Activated effector memory CD4-positive, alpha-beta T cell treated with anti-CD3 and anti-CD28 coated beads, Interleukin-2, amount 50 U/mL, for 16 hours (primary cell): Measurements from ENCODE around the gene MBD4.
"Not testable (repeated sequence)": the region's sequence is repeated elsewhere in the genome, so short reads cannot be mapped to it uniquely, and the experiment has no call there.

Experiments used
- DNase-seq: peaks from one replicate; pipeline ENCODE4 v3.0.0-alpha.2; 2020

MBD4 gene

GRCh38 chr3:129428376-129429079 lies 11.2 kb downstream of the MBD4 start, which contains the start of gene EFCAB12:
Gene EFCAB12, minus strand, starts transcription at chr3:129428636. Its CDS starts 148 bp downstream, at chr3:129428488.
- DNase-seq, result peak; percentile 95

GRCh38 chr3:129428007-129428375 lies 11.8 kb downstream of the MBD4 start:
- no peak for DNase-seq

- DNase-seq, result no peak
These were observed 14.1 kb downstream of the MBD4 start for GRCh38 chr3:129425619-129426018.

GRCh38 chr3:129425213-129425612 lies 14.5 kb downstream of the MBD4 start:
- DNase-seq, result no peak

GRCh38 chr3:129424185-129424841 lies 15.4 kb downstream of the MBD4 start:
- no peak for DNase-seq

GRCh38 chr3:129422897-129423296 lies 16.9 kb downstream of the MBD4 start:
- no peak for DNase-seq

DNA sequence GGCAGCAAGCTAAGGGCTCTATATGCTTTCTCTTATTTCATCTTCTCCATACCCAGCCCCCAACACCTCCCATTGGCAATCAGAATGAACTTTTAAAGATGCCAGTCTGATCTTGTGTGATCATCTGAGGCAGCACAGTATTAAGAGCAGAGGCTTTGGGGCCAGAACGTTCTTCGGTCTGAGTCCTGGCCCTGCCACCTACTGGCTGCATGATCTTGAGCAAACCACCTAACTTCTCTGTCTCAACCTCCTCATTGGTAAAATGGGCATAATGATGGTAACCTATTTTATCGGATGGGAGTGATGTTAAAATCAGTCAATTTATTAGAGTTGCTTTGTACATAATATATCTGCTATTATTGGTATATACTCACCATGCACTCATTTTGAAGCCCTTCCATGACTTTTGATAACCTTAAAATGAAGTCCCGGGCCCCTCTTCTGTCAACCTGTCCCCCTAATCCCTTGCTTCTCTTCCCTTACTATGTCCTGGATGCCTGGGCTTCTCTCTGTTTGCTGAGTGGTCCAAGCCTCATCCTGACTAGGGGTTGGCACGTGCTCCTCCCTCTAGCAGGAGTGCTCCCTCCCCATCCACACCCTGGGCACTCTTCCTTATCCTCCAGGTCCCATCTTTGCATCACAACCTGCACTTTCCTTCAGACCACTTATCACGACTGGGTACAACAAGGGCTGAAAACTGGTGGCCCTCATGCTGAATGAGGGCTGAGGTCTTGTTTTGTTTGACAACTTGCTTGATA lies 17.6 kb downstream of the MBD4 start:
- DNase-seq, result no peak

DNA sequence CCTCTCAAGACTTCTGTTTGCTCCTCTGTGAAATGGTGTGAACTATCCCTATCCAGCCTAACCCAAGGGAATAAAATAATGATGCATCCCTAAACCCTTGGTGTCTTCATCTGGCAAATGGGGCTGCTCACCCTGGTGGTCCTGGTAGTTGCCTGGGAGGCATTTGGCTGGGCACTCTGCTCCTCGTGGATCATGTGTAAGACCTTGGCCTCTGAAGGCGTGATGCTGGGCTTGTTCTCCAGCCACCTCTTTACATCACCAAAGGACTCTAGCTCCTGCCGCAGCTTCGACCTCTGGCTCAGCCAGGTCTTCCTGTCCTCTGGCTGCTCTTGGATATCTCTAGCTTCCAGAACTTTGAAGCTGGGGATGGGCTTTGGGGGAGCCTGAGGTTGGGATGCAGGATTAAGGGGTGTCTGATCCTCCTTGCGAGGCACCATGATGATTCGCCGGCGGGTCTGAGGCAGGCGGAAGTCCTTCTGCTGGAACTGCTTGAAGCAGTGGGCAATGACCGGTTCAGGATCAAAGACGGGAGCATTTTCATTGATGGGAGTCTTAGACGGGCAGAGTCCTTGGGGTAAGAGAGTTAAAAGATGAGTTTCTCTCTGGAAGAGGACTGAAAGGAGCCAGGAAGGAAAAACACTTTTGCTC lies 18.4 kb downstream of the MBD4 start:
- no peak for DNase-seq

DNA sequence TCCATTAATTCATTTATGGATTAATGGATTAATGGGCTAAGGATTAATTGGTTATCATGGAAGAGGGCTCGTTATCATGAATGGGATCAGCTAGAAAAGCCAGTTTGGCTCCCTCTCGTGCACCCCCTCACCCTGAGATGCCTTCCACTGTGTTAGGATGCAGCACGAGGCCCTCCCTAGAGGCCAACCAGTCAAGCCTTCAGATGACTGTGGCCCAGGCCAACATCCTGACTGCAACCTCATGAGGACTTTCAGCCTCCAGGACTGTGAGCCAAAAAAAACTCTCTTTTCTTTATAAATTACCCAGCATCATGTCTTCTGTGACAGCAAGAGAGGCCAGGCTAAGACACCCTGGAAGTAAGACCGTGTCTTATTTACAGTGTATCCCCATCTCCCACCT lies 20.3 kb downstream of the MBD4 start:
- no peak for DNase-seq

DNA sequence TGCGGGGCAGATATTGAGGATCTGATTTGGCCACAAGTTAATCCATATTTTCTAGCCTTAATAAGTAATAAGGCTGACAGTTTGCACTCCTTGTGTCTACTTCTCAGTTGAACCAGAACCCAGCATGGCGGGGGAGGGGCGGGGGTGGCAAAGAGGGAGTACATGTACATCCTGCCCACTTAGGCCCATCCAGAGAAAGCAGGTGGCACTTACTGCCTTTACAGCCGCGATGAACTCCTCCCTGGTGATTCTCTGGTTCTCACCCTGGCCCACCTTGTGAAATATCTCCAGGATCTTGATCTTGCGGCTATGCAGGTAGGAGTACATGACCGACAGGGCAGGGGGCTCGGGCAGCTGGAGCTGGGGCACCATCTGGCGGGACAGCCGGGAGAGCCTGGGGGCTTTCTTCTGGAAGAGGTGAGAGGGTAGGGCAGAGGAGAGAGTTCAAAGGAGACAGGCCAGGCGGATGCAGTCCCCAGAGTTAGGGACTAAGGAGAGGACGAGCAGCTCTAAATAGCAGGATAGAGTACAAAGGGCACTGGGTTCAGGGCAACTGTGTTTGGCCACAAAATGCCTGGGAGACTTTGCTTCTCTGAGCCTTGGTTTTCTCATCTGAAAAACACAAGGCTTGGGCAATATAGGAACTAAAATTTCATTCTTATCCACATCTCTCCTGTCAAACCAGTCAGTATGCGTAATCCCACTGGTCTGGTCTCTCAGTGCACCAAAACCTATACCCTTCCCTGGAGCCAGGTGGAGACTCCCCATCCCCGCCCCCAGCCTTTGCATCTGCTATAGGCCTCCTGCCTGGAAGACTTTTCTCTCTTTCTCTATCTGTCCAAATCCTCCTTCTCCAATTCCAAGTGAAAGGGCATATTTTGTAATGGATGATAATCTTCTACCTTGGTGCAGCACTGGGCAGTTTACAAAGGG lies 21.4 kb downstream of the MBD4 start:
- DNase-seq, result no peak

DNA sequence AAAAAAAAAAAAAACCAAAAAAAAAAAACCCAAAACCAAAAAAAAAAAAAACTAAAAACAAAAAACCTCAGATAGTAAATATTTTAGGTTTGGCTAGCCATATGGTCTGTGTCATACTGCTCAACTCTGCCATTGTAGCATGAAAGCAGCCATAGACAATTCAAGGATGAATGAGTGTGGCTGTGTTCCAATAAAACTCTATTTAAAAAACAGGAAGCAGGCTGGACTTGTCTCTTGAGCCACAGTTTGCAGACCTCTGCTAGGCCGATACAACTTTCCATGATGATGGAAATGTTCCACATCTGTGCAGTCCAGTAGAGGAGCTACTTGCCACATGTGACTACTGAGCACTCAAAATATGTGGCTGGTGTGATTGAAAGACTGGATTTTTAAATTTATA lies 22.4 kb downstream of the MBD4 start:
- DNase-seq, result no peak

DNA sequence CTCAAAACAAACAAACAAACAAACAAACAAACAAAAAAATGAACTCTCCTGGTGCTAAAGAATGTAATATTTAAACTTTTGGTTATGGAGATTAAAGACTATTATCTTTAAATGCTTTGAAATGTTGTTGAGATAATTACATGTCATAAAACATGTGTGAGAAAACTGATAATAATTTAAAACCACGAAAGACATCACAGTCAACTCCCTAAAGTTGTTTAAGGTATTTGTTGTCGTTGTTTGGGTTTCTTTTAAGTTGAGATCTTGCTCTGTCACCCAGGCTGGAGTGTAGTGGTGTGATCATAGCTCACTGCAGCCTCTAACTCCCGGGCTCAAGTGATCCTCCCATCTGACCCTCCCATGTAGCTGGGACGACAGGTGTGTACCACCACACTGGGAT lies 23.3 kb downstream of the MBD4 start:
- DNase-seq, result no peak

DNA sequence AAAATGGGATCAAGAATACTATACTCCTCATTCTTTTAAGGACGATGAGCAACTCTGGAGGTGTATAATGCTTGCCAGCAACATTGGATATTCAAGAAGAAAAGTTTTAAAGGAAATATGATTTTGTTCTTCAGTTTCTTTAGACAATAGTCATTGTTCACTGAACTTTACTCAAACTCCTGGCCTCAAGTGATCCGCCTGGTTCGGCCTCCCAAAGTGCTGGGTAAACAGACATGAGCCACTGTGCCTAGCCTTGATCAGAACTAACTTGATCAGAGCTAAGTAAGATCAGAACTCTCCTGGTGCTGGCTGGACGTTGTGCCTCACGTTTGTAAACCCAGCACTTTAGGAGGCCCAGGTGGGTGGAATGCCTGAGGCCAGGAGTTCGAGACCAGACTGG lies 23.9 kb downstream of the MBD4 start:
- no peak for DNase-seq

DNA sequence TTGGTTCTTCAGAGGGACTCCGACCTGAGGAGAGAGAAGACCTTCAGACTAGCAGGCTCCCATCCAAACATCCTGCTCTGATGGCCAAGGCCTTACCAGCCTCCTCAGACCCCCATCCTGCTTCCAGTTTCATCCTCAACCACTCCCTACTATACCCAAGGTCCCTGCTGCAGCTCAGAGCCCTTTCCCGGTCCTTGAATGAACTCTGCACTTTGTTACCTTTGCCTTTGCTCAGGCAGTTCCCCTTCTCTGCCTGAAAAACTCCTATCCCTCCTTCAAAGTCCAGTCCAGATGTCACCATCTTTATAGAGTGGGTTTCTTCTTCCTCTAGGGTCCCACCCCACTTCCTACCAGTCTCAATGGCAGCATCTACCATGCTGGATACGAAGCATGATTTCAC lies 24.4 kb downstream of the MBD4 start:
- DNase-seq, result no peak

DNA sequence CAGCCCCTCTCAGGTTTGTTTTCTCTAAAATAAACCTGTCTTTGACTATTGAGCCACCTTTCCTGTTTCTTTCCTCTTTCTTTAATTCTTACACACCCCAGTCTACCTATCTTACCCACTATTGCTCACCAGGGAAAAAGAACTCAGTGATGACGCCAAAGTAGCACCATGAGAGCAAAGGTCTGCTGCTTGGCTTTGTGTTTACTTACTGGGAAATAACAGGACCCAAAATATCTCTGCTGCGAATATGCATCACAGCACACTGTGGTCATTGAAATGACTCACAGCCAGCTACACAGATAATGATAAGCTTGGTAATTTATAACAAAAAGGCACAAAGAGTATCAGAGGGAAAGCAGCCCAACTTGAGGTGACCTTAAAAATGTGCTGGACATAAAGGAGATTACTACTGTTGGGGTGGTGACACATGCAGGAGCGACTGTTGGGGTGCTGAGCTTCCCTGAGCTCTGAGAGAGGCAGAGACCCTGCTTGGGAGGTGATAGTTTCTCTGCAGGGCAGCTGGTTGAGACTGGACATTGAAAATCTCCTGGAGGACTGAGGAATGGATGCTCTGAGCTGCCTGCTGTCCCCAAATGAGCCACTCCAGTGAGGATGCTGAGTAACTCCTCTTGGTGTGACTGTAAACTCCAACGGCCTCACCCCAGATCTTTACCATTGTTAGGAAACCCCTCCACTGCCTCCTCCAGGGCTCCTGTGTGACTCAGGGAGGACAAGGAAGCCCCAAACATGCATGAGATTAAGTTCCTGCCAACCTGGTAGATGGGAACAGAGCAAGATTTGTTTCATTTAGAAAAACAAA lies 25.9 kb downstream of the MBD4 start:
- DNase-seq, result no peak

DNA sequence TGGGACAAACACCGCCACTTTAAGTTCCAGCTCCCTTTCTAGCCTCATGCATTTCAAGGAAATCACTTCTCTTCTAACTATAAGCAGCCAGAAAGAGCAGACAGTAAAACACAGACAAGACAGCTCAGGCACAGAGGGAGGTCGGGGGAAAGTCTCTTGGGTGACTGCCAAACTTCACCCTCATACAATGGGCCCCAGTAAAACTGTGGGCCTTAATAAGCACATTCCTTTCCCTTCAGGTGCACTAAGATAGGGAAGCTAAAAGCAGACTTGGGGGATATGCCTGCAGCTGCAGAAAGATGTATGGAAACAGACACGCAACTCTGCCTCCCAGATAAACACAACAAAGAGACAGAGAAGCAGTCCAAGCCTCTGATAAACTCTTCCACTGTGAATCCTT lies 26.5 kb downstream of the MBD4 start:
- not testable (repeated sequence) for DNase-seq

GRCh38 chr3:129412542-129413198 lies 27.1 kb downstream of the MBD4 start:
- DNase-seq, result no peak

- no peak for DNase-seq
These were observed 28.8 kb downstream of the MBD4 start for GRCh38 chr3:129410971-129411370.

DNA sequence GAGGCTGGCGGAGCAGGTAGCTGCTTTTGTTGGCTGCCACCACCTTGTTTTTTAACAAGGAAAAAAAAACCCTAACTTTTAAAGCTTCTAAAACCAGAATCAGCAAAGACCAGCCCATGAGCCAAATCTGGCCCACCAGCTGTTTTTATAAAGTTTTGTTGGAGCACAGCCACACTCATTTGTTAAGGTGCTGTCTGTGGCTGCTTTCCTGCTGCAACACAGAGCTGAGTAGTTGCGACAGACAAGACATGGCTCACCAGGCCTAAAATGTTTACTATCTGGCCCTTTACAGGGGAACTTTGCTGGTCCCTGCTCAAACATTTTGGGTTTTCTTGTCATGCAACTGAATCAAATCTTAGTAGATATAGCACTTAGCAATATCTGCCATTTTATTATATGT lies 30.2 kb downstream of the MBD4 start:
- DNase-seq, result no peak

DNA sequence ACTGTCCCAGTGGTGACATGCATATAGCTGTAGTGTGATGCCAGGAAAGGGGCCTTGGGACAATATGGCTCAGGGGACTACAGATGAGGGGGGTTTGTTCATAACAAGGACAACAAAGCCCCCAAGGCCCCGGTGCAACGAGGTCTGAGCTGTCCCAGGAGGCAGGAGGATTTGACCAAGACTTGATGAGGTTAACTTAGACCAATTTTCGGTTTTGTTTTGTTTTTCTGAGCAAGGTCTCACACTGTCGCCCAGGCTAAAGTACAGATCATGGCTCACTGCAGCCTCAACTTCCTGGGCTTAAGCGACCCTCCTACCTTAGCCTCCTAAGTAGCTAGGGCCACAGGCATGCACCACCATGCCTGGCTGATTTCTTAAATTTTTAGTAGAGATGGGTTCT lies 35.1 kb downstream of the MBD4 start:
- no peak for DNase-seq

DNA sequence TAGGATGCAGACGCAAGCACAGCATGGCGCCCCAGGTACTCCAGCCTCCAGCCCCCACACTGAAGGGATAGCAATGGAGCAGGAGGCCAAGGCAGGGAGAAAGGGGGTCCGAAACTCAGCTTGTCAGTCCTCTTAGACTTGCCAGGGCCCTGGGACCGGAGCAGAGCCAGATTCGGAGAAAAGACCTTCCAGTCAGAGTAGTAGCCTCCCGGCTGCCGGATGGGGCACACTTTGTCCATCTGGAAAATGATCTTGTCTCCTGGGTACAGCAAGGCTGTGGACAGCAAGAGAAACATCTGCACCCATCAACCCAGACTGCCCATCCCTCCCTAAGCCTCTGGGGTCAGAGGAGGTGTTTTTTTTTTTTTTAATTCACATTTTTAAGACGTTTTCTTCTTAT lies 35.6 kb downstream of the MBD4 start:
- no peak for DNase-seq
